Thyroid gland (tissue), 4 donors: Measurements from ENCODE around the gene FSIP1.

Experiments used
- POLR2A ChIP-seq, 2 donors: fragments of 450-650 bp; IDR thresholded peaks; one replicate each; pipeline ENCODE4 v1.6.1; 2017; ENCODE audit warnings: antibody characterized with exemption in 2 of 2, mild to moderate bottlenecking in 2 of 2, moderate library complexity in 1 of 2
- TF ChIP-seq, protein P1 (sequence below), 6 experiments: fragments of 200-600 bp in 3 of 6; fragments of 450-650 bp in 3 of 6; sonication (generic) in 3 of 6; IDR thresholded peaks; one replicate each; pipeline ENCODE4 v1.5.1; 2016 to 2019; ENCODE audit warnings: antibody characterized with exemption in 6 of 6, mild to moderate bottlenecking in 2 of 6, inconsistent platforms in 1 of 6, moderate library complexity in 1 of 6

DNA sequence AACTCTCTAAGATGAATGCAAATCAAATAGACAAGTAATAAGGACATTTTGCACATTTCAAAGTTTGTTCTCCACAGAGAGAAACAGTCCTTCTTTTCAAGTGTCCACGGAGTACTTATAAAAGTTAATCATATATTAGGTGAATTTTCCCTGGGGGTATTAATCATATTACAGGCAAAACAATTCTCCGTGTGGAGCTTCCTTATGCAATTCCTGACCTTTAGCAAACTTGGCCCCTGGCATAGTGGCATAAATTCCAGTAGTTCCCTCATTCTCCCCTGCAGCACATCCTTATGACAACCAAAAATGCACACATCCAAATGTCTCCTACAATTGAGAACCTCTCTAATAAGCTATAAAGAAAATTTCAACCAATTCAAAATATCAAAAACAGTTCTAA lies 34.4 kb downstream of the FSIP1 start:
- TF ChIP-seq, protein P1, sequence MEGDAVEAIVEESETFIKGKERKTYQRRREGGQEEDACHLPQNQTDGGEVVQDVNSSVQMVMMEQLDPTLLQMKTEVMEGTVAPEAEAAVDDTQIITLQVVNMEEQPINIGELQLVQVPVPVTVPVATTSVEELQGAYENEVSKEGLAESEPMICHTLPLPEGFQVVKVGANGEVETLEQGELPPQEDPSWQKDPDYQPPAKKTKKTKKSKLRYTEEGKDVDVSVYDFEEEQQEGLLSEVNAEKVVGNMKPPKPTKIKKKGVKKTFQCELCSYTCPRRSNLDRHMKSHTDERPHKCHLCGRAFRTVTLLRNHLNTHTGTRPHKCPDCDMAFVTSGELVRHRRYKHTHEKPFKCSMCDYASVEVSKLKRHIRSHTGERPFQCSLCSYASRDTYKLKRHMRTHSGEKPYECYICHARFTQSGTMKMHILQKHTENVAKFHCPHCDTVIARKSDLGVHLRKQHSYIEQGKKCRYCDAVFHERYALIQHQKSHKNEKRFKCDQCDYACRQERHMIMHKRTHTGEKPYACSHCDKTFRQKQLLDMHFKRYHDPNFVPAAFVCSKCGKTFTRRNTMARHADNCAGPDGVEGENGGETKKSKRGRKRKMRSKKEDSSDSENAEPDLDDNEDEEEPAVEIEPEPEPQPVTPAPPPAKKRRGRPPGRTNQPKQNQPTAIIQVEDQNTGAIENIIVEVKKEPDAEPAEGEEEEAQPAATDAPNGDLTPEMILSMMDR (IDR thresholded peaks at IDR 0.05) = no peak
- no peak for TF ChIP-seq POLR2A (IDR thresholded peaks at IDR 0.05)
